K562 (cell line): ENCODE data around the gene PSMB2. TPM values are rescaled to one million over a fixed set of nuclear protein-coding genes. Genes with fewer than 3 reads are reported as not detected.

Experiments used
- GTF2E2 ChIP-seq: fragments of 200-800 bp; sonication (Bioruptor generic); IDR thresholded peaks from 2 replicates; pipeline ENCODE4 v1.6.1; 2016; ENCODE audit warnings: missing genetic modification characterization, missing compliant biosample characterization
- HOXB6 ChIP-seq: fragments of 250-450 bp; sonication (Bioruptor Pico); IDR thresholded peaks from 2 replicates; pipeline ENCODE4 v1.5.1; 2022; ENCODE audit warnings: mild to moderate bottlenecking, borderline replicate concordance
- KDM4B ChIP-seq, 2 experiments: fragments of 450-650 bp in 1 of 2; sonication (generic) in 1 of 2; IDR thresholded peaks; 2 replicates each; pipeline ENCODE4 v1.6.1; 2016 to 2017; ENCODE audit warnings: borderline replicate concordance in 2 of 2, antibody characterized with exemption in 1 of 2, low read depth in 1 of 2, mild to moderate bottlenecking in 1 of 2
- MCM7 ChIP-seq, 2 experiments: fragments of 450-650 bp; IDR thresholded peaks; 2 replicates each; pipeline ENCODE4 v1.6.1; 2016 to 2018
- NRF1 ChIP-seq, 2 experiments: fragments of 450-650 bp; IDR thresholded peaks in 1 of 2; conservative IDR thresholded peaks in 1 of 2; 2 replicates each; pipeline ENCODE4 v1.6.1; 2014; ENCODE audit warnings: mild to moderate bottlenecking in 2 of 2
- SIN3A ChIP-seq, 2 experiments: fragments of 150-350 bp in 1 of 2; IDR thresholded peaks; 2 replicates each; pipeline ENCODE4 v1.6.1; 2011 to 2016; ENCODE audit warnings: borderline replicate concordance in 2 of 2, low read depth in 2 of 2, low read length in 2 of 2, mild to moderate bottlenecking in 2 of 2, moderate library complexity in 2 of 2; ENCODE audit not compliant: control insufficient read depth in 1 of 2
- SMAD1 ChIP-seq: fragments of 150-350 bp; IDR thresholded peaks from 2 replicates; pipeline ENCODE4 v1.6.1; 2014; ENCODE audit warnings: low read length, low read depth; ENCODE audit not compliant: partially characterized antibody
- SMARCA5 ChIP-seq: fragments of 450-650 bp; IDR thresholded peaks from 2 replicates; pipeline ENCODE4 v1.6.1; 2016
- SRF ChIP-seq, 2 experiments: fragments of 250-450, 450-650 bp in 1 of 2; sonication (Bioruptor Pico) in 1 of 2; sonication (generic) in 1 of 2; formaldehyde crosslinking; IDR thresholded peaks; 2 replicates each; pipeline versions ENCODE4 v1.5.0 to v1.5.1; 2020 to 2022; ENCODE audit warnings: mild to moderate bottlenecking in 1 of 2, missing genetic modification reagents in 1 of 2
- TBL1XR1 ChIP-seq, 2 experiments: IDR thresholded peaks; 2 replicates each; pipeline ENCODE4 v1.6.1; 2012; ENCODE audit warnings: improper control_type of control experiment in 2 of 2, low read length in 2 of 2, mild to moderate bottlenecking in 1 of 2
- ZBTB9 ChIP-seq: fragments of 450-650 bp; formaldehyde crosslinking; IDR thresholded peaks from 2 replicates; pipeline ENCODE4 v1.4.0; 2020; ENCODE audit warnings: mild to moderate bottlenecking, moderate library complexity
- ZFP30 ChIP-seq: fragments of 250-450 bp; sonication (Bioruptor Pico); IDR thresholded peaks from 2 replicates; pipeline ENCODE4 v1.8.0; 2022; ENCODE audit warnings: moderate library complexity, mild to moderate bottlenecking, inconsistent platforms, borderline replicate concordance
- ZNF354B ChIP-seq: fragments of 250-450 bp; sonication (Bioruptor Pico); IDR thresholded peaks from 2 replicates; pipeline ENCODE4 v1.4.0; 2020
- ZNF76 ChIP-seq: fragments of 250-450 bp; sonication (Bioruptor Pico); IDR thresholded peaks from 2 replicates; pipeline ENCODE4 v1.4.0; 2020; ENCODE audit warnings: mild to moderate bottlenecking, moderate library complexity, borderline replicate concordance
- polyA plus RNA-seq, 8 experiments: library from polyadenylated mRNA; depleted of rRNA in 4 of 8; stranded (reverse) in 5 of 8; unstranded in 3 of 8; fragments of >200 nt; fragmentation: Nextera tagmentation in 2 of 8; fragmentation: Illumina TruSeq in 1 of 8; extraction: Ambion mirVana in 2 of 8; extraction: Trizol in 1 of 8; gene quantifications; 2 replicates each; pipeline versions ENCODE4 v1.2.1 to v1.2.3, GENCODE V29; 2011 to 2014; ENCODE audit warnings: inconsistent platforms in 1 of 8, missing spikeins in 1 of 8
- total RNA-seq, 7 experiments: library from RNA; depleted of rRNA in 6 of 7; stranded (reverse); fragments of >200 nt in 6 of 7; fragmentation: Illumina TruSeq in 2 of 7; extraction: Trizol in 2 of 7; gene quantifications; 2 replicates each; pipeline versions ENCODE4 v1.2.1 to v1.2.3, GENCODE V29; 2011 to 2021; ENCODE audit warnings: low replicate concordance in 1 of 7
- TF ChIP-seq, protein P1 (sequence below): fragments of 450-650 bp; conservative IDR thresholded peaks from 2 replicates; pipeline ENCODE4 v1.6.1; 2016; ENCODE audit warnings: missing genetic modification characterization, low read depth, mild to moderate bottlenecking, missing compliant biosample characterization, moderate library complexity
- TF ChIP-seq, protein P2 (sequence below): fragments of 250-450 bp; sonication (Bioruptor Pico); IDR thresholded peaks from 2 replicates; pipeline ENCODE4 v1.5.1; 2021; ENCODE audit warnings: mild to moderate bottlenecking
- TF ChIP-seq, protein P3 (sequence below): IDR thresholded peaks from 3 replicates; pipeline ENCODE4 v1.6.1; 2011; ENCODE audit warnings: borderline replicate concordance, mild to moderate bottlenecking, moderate library complexity; ENCODE audit not compliant: insufficient read length; ENCODE audit errors: extremely low read depth
- TF ChIP-seq, protein P4 (sequence below): fragments of 450-650 bp; formaldehyde crosslinking; IDR thresholded peaks from 2 replicates; pipeline ENCODE4 v1.4.0; 2022; ENCODE audit warnings: missing genetic modification characterization

The PSMB2 gene
- total and polyA plus RNA-seq, 9 of the 15 experiments (the other 6 are each of a cell fraction or from before 2014, with no cell fraction given) = 71.7 to 543 (median 165) TPM

GRCh38 chr1:35641233-35641866 is at the start of gene PSMB2 (continued):
- TF ChIP-seq SIN3A (IDR thresholded peaks at IDR 0.05; ENCODE audit: borderline replicate concordance in 2 of 2, control insufficient read depth in 1 of 2, low read depth in 2 of 2, low read length in 2 of 2) (peak; percentile 92 to 96; a peak in 2 of 4 replicates), NRF1 (conservative IDR thresholded peaks at IDR 0.05 in 1 of 2, IDR thresholded peaks at IDR 0.05 in 1 of 2) (peak in 1 of 2 experiments; percentile 67; a peak in 1 of 4 replicates), ZBTB9 (CRISPR knock-in tag) (no peak), SMAD1 (peak; percentile 87), SMARCA5 (no peak), GTF2E2 (no peak), TBL1XR1 (IDR thresholded peaks at IDR 0.05; ENCODE audit: low read length in 2 of 2) (peak; percentile 62 to 92; a peak in 3 of 4 replicates), ZNF354B (CRISPR knock-in tag) (no peak), KDM4B (IDR thresholded peaks at IDR 0.05; ENCODE audit: borderline replicate concordance in 2 of 2, low read depth in 1 of 2) (no peak), SRF (CRISPR knock-in tag; IDR thresholded peaks at IDR 0.05) (peak in 1 of 2 experiments; percentile 60; a peak in 1 of 4 replicates), ZFP30 (CRISPR knock-in tag) (no peak), HOXB6 (CRISPR knock-in tag) (no peak), ZNF76 (CRISPR knock-in tag) (no peak), MCM7 (IDR thresholded peaks at IDR 0.05) (no peak)
- TF ChIP-seq, protein P1, sequence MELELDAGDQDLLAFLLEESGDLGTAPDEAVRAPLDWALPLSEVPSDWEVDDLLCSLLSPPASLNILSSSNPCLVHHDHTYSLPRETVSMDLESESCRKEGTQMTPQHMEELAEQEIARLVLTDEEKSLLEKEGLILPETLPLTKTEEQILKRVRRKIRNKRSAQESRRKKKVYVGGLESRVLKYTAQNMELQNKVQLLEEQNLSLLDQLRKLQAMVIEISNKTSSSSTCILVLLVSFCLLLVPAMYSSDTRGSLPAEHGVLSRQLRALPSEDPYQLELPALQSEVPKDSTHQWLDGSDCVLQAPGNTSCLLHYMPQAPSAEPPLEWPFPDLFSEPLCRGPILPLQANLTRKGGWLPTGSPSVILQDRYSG = no peak
- TF ChIP-seq, protein P2, sequence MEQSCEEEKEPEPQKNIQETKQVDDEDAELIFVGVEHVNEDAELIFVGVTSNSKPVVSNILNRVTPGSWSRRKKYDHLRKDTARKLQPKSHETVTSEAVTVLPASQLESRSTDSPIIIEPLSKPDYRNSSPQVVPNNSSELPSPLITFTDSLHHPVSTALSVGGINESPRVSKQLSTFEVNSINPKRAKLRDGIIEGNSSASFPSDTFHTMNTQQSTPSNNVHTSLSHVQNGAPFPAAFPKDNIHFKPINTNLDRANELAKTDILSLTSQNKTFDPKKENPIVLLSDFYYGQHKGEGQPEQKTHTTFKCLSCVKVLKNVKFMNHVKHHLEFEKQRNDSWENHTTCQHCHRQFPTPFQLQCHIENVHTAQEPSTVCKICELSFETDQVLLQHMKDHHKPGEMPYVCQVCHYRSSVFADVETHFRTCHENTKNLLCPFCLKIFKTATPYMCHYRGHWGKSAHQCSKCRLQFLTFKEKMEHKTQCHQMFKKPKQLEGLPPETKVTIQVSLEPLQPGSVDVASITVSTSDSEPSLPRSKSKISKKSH (CRISPR knock-in tag) = no peak
- TF ChIP-seq, protein P3, sequence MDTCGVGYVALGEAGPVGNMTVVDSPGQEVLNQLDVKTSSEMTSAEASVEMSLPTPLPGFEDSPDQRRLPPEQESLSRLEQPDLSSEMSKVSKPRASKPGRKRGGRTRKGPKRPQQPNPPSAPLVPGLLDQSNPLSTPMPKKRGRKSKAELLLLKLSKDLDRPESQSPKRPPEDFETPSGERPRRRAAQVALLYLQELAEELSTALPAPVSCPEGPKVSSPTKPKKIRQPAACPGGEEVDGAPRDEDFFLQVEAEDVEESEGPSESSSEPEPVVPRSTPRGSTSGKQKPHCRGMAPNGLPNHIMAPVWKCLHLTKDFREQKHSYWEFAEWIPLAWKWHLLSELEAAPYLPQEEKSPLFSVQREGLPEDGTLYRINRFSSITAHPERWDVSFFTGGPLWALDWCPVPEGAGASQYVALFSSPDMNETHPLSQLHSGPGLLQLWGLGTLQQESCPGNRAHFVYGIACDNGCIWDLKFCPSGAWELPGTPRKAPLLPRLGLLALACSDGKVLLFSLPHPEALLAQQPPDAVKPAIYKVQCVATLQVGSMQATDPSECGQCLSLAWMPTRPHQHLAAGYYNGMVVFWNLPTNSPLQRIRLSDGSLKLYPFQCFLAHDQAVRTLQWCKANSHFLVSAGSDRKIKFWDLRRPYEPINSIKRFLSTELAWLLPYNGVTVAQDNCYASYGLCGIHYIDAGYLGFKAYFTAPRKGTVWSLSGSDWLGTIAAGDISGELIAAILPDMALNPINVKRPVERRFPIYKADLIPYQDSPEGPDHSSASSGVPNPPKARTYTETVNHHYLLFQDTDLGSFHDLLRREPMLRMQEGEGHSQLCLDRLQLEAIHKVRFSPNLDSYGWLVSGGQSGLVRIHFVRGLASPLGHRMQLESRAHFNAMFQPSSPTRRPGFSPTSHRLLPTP = peak; percentile 41
- TF ChIP-seq, protein P4, sequence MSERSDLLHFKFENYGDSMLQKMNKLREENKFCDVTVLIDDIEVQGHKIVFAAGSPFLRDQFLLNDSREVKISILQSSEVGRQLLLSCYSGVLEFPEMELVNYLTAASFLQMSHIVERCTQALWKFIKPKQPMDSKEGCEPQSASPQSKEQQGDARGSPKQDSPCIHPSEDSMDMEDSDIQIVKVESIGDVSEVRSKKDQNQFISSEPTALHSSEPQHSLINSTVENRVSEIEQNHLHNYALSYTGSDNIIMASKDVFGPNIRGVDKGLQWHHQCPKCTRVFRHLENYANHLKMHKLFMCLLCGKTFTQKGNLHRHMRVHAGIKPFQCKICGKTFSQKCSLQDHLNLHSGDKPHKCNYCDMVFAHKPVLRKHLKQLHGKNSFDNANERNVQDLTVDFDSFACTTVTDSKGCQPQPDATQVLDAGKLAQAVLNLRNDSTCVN = no peak
